HepG2 (cell line): ENCODE measurements around the gene RYR2.

Experiments
- POLR2A ChIP-seq, 2 experiments: IDR thresholded peaks; 2 replicates each; pipeline ENCODE4 v1.6.1; 2011; ENCODE audit warnings: low read depth in 2 of 2, low read length in 2 of 2, mild to moderate bottlenecking in 1 of 2, moderate library complexity in 1 of 2; ENCODE audit not compliant: insufficient read depth in 1 of 2
- TP53 ChIP-seq: sonication (generic); formaldehyde crosslinking; conservative IDR thresholded peaks from 2 replicates; pipeline ENCODE4 v1.4.0; 2020; ENCODE audit warnings: missing genetic modification reagents
- ZNF503 ChIP-seq: sonication (generic); formaldehyde crosslinking; IDR thresholded peaks from 2 replicates; pipeline ENCODE4 v1.4.0; 2020; ENCODE audit warnings: missing genetic modification reagents
- TF ChIP-seq, protein P1 (sequence below): IDR thresholded peaks from 2 replicates; pipeline ENCODE4 v1.6.1; 2012; ENCODE audit warnings: low read depth, low read length, improper control_type of control experiment

DNA sequence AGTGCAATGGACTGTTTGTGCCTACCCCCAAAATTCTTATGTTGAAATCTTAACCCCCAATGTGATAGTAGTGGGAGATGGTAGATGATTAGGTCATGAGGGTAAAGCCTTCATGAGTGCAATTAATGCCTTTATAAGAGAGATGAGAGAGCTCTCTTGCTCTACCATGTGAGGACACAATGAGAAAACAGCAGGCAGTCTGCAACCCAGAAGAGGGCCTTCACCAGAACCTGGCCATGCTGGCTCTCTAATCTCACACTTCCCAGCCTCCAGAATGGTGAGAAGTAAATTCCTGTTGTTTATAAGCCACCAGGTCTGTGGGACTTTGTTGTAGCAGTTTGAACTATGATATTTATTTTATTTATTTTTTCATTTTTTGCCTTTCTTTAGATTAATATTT is 21.0 kb downstream of the RYR2 start:
- TF ChIP-seq TP53 (CRISPR knock-in tag) (no peak), POLR2A (IDR thresholded peaks at IDR 0.05; ENCODE audit: insufficient read depth in 1 of 2, low read depth in 2 of 2, low read length in 2 of 2) (no peak), ZNF503 (CRISPR knock-in tag) (no peak)
- TF ChIP-seq, protein P1, sequence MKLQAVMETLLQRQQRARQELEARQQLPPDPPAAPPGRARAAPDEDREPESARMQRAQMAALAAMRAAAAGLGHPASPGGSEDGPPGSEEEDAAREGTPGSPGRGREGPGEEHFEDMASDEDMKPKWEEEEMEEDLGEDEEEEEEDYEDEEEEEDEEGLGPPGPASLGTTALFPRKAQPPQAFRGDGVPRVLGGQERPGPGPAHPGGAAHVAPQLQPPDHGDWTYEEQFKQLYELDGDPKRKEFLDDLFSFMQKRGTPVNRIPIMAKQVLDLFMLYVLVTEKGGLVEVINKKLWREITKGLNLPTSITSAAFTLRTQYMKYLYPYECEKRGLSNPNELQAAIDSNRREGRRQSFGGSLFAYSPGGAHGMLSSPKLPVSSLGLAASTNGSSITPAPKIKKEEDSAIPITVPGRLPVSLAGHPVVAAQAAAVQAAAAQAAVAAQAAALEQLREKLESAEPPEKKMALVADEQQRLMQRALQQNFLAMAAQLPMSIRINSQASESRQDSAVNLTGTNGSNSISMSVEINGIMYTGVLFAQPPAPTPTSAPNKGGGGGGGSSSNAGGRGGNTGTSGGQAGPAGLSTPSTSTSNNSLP = no peak
